Erythroblast (primary cell): ENCODE data around the gene MTX1.

Experiments used
- GATA1 ChIP-seq: IDR thresholded peaks from 2 replicates; pipeline ENCODE4 v1.6.1; 2011; ENCODE audit warnings: low read depth, mild to moderate bottlenecking, control low read depth, low read length, moderate library complexity
- POLR2A ChIP-seq: IDR thresholded peaks from 2 replicates; pipeline ENCODE4 v1.6.1; 2011; ENCODE audit warnings: mild to moderate bottlenecking, low read length

- no peak for TF ChIP-seq POLR2A
- no peak for TF ChIP-seq GATA1
Measured at GRCh38 chr1:155226910-155227260, 18.4 kb downstream of the MTX1 start.
